K562 (cell line): ENCODE results near the gene METTL18. TPM values are rescaled to one million over a fixed set of nuclear protein-coding genes. Genes with fewer than 3 reads are reported as not detected.

Experiments
- ATAC-seq: fragments of 200-7000 bp; cut with Tn5 transposase; 3 replicates; pipeline ENCODE4 v1.9.1; 2020; ENCODE audit warnings: moderate library complexity
- BruUV-seq: library from RNA; stranded (reverse); fragments of 400-500 nt; replicated peaks from 2 replicates; lab custom pipeline; 2021; lab: Mats Ljungman, UMichigan
- CTCF ChIA-PET: fragments of 300-600 bp; formaldehyde crosslinking; extraction: SDS; loops from one replicate; lab custom pipeline; 2021; ENCODE audit warnings: low intra/inter-chr PET ratio; lab: Yijun Ruan, JAX
- POLR2A ChIA-PET: fragments of 300-600, 350-650 bp; sonication (Branson Sonifier 250); formaldehyde crosslinking; extraction: SDS; loops from one replicate; lab custom pipeline; 2021; ENCODE audit warnings: antibody characterized with exemption, inconsistent platforms; lab: Yijun Ruan, JAX
- DNase-seq, 4 experiments: peaks; one replicate each; pipeline versions ENCODE4 v3.0.0 to v3.0.0-alpha.2; 2011 to 2018; ENCODE audit warnings: low spot score in 3 of 4, mixed read lengths in 3 of 4; ENCODE audit errors: extremely low read depth in 1 of 4
- FAIRE-seq: peaks from 2 replicates; lab custom pipeline; 2011; peaks lifted over from hg19 to GRCh38; lab: Jason Lieb, UNC
- H2AFZ ChIP-seq: 2 replicates; pipeline ENCODE4 v1.6.0; 2011; ENCODE audit warnings: low read depth, low read length, control low read depth, inconsistent platforms
- H3K27ac ChIP-seq: fragments of 200-600 bp; 3 replicates; pipeline ENCODE4 v1.8.0; 2011; ENCODE audit warnings: low read depth, mild to moderate bottlenecking, control low read depth, inconsistent platforms, low read length, moderate library complexity, mixed read lengths; ENCODE audit errors: extremely low read depth
- H3K27me3 ChIP-seq, 2 experiments: fragments of 300-600 bp in 1 of 2; 2 replicates in 1 of 2; 3 replicates in 1 of 2; pipeline versions ENCODE4 v1.6.0 to v1.8.0; 2011; ENCODE audit warnings: inconsistent platforms in 2 of 2, low read length in 2 of 2, mild to moderate bottlenecking in 1 of 2, mixed read lengths in 1 of 2, moderate library complexity in 1 of 2; ENCODE audit not compliant: control insufficient read depth in 2 of 2, insufficient read depth in 2 of 2
- H3K36me3 ChIP-seq: fragments of 300-600 bp; 3 replicates; pipeline ENCODE4 v1.8.0; 2011; ENCODE audit warnings: mild to moderate bottlenecking, low read length, inconsistent platforms; ENCODE audit not compliant: control insufficient read depth, insufficient read depth
- H3K4me1 ChIP-seq, 2 experiments: fragments of 200-600 bp in 1 of 2; replicated peaks in 1 of 2; 2 replicates in 1 of 2; 3 replicates in 1 of 2; pipeline versions ENCODE4 v1.5.1 to v1.8.0; 2011; ENCODE audit warnings: inconsistent platforms in 2 of 2, low read length in 2 of 2, mild to moderate bottlenecking in 1 of 2, mixed read lengths in 1 of 2, moderate library complexity in 1 of 2; ENCODE audit not compliant: control insufficient read depth in 2 of 2, insufficient read depth in 2 of 2
- H3K4me2 ChIP-seq: 2 replicates; pipeline ENCODE4 v1.6.1; 2011; ENCODE audit warnings: low read length, control low read depth, inconsistent platforms, mixed read lengths; ENCODE audit not compliant: insufficient read depth
- H3K4me3 ChIP-seq: fragments of 200-600 bp; sonication (generic), shearing (Covaris generic); 2 replicates; pipeline ENCODE4 v1.5.1; 2016; ENCODE audit warnings: control low read depth, inconsistent platforms
- H3K79me2 ChIP-seq: fragments of 200-600 bp; 3 replicates; pipeline ENCODE4 v1.8.0; 2011; ENCODE audit warnings: low read length, inconsistent platforms; ENCODE audit not compliant: control insufficient read depth, insufficient read depth
- H3K9ac ChIP-seq, 2 experiments: 2 replicates each; pipeline versions ENCODE4 v1.6.0 to v1.6.1; 2011; ENCODE audit warnings: low read depth in 2 of 2, low read length in 2 of 2, control low read depth in 1 of 2, inconsistent platforms in 1 of 2, mild to moderate bottlenecking in 1 of 2, mixed read lengths in 1 of 2; ENCODE audit not compliant: insufficient read depth in 1 of 2
- H3K9me1 ChIP-seq: one replicate; pipeline ENCODE4 v1.6.0; 2011; ENCODE audit warnings: inconsistent platforms, mild to moderate bottlenecking, low read length, moderate library complexity; ENCODE audit not compliant: control insufficient read depth, insufficient read depth
- H3K9me3 ChIP-seq: replicated peaks from 2 replicates; pipeline ENCODE4 v1.5.1; 2011; ENCODE audit warnings: low read depth, low read length, inconsistent platforms; ENCODE audit not compliant: control insufficient read depth, insufficient read depth
- H4K20me1 ChIP-seq: replicated peaks from 2 replicates; pipeline ENCODE4 v1.6.1; 2011; ENCODE audit warnings: low read length, inconsistent platforms, mixed read lengths; ENCODE audit not compliant: control insufficient read depth, insufficient read depth
- ASH1L ChIP-seq: fragments of 450-650 bp; IDR thresholded peaks from 2 replicates; pipeline ENCODE4 v1.6.1; 2018; ENCODE audit warnings: borderline replicate concordance, mild to moderate bottlenecking, low read depth; ENCODE audit not compliant: partially characterized antibody
- BDP1 ChIP-seq: IDR thresholded peaks from 3 replicates; pipeline ENCODE4 v1.6.1; 2011; ENCODE audit not compliant: insufficient read length, insufficient read depth
- CEBPB ChIP-seq: fragments of 450-650 bp; IDR thresholded peaks from 2 replicates; pipeline ENCODE4 v1.6.1; 2016; ENCODE audit warnings: missing genetic modification characterization, missing compliant biosample characterization
- CEBPG ChIP-seq, 3 experiments: fragments of 200-800 bp in 1 of 3; sonication (Bioruptor generic) in 1 of 3; sonication (generic) in 1 of 3; formaldehyde crosslinking in 1 of 3; IDR thresholded peaks in 2 of 3; conservative IDR thresholded peaks in 1 of 3; 2 replicates each; pipeline versions ENCODE4 v1.6.1 to v1.8.0; 2016 to 2022; ENCODE audit warnings: missing compliant biosample characterization in 2 of 3, missing genetic modification characterization in 2 of 3, mild to moderate bottlenecking in 1 of 3, missing genetic modification reagents in 1 of 3
- E2F3 ChIP-seq: fragments of 250-450 bp; sonication (Bioruptor Pico); IDR thresholded peaks from 2 replicates; pipeline ENCODE4 v1.4.0; 2020; ENCODE audit warnings: mild to moderate bottlenecking
- EP400 ChIP-seq: fragments of 450-650 bp; IDR thresholded peaks from 2 replicates; pipeline ENCODE4 v1.6.1; 2017; ENCODE audit warnings: antibody characterized with exemption, mild to moderate bottlenecking, moderate library complexity
- FUS ChIP-seq: fragments of 200-400 bp; formaldehyde crosslinking; optimal IDR thresholded peaks from 2 replicates; pipeline ENCODE3; 2017; ENCODE audit warnings: low read depth, low read length
- MBD2 ChIP-seq: sonication (generic); IDR thresholded peaks from 2 replicates; pipeline ENCODE4 v1.6.1; 2016; ENCODE audit warnings: low read depth, borderline replicate concordance
- NCOA1 ChIP-seq: fragments of 450-650 bp; IDR thresholded peaks from 2 replicates; pipeline ENCODE4 v1.6.1; 2016; ENCODE audit warnings: low read depth
- SIN3B ChIP-seq: fragments of 450-650 bp; IDR thresholded peaks from 2 replicates; pipeline ENCODE4 v1.6.1; 2017; ENCODE audit warnings: low read depth, mild to moderate bottlenecking, moderate library complexity
- XRCC5 ChIP-seq: fragments of 200-400 bp; formaldehyde crosslinking; IDR thresholded peaks from 2 replicates; pipeline ENCODE4 v1.6.1; 2017; ENCODE audit warnings: low read depth, mild to moderate bottlenecking, low read length
- WGBS: fragments of 100-300 bp; shearing (Covaris generic); methylation state at CpG from one replicate; pipeline ENCODE4 v1.1.6; 2016; ENCODE audit warnings: low coverage, mixed read lengths; ENCODE audit not compliant: insufficient coverage; ENCODE audit errors: missing lambda C conversion rate; 5-methylcytosine and 5-hydroxymethylcytosine counted together
- in situ Hi-C: fragments of 300-500 bp; cut with MboI; formaldehyde crosslinking; loops from 4 replicates; pipeline ENCODE4 v1.15.0; 2018; ENCODE audit warnings: inconsistent platforms, mixed read lengths
- intact Hi-C: fragments of 100-400 bp; cut with micrococcal nuclease; formaldehyde crosslinking; loops from 2 replicates; pipeline ENCODE4 v1.14.2; 2022
- polyA plus RNA-seq, 8 experiments: library from polyadenylated mRNA; depleted of rRNA in 4 of 8; stranded (reverse) in 5 of 8; unstranded in 3 of 8; fragments of >200 nt; fragmentation: Nextera tagmentation in 2 of 8; fragmentation: Illumina TruSeq in 1 of 8; extraction: Ambion mirVana in 2 of 8; extraction: Trizol in 1 of 8; gene quantifications; 2 replicates each; pipeline versions ENCODE4 v1.2.1 to v1.2.3, GENCODE V29; 2011 to 2014; ENCODE audit warnings: inconsistent platforms in 1 of 8, missing spikeins in 1 of 8
- total RNA-seq, 7 experiments: library from RNA; depleted of rRNA in 6 of 7; stranded (reverse); fragments of >200 nt in 6 of 7; fragmentation: Illumina TruSeq in 2 of 7; extraction: Trizol in 2 of 7; gene quantifications; 2 replicates each; pipeline versions ENCODE4 v1.2.1 to v1.2.3, GENCODE V29; 2011 to 2021; ENCODE audit warnings: low replicate concordance in 1 of 7
- TF ChIP-seq, protein P1 (sequence below): fragments of 250-450 bp; sonication (Bioruptor Pico); IDR thresholded peaks from 2 replicates; pipeline ENCODE4 v1.5.0; 2021
- TF ChIP-seq, protein P2 (sequence below): fragments of 250-450 bp; sonication (Bioruptor Pico); IDR thresholded peaks from 2 replicates; pipeline ENCODE4 v1.8.0; 2022; ENCODE audit warnings: inconsistent platforms

The METTL18 gene
- total and polyA plus RNA-seq, 9 of the 15 experiments (the other 6 are each of a cell fraction or from before 2014, with no cell fraction given) = 9.5 to 40.2 (median 14.7) TPM

DNA sequence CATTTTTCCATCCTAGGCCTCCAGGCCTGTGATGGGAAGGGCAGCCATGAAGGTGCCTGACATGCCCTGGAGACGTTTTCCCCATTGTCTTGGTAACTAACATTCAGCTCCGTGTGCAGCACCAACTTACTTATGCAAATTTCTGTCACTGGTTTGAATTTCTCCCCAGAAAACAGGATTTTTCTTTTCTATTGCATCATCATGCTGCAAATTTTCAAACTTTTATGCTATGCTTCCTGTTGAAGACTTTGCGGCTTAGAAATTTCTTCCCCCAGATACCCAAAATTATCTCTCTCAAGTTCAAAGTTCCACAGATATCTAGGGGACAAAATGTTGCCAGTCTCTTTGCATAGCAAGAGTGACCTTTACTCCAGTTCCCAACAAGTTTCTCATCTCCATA is 35.7 kb downstream of the METTL18 start (continued):
- TF ChIP-seq MBD2 (no peak), ASH1L (no peak), NCOA1 (no peak), CEBPG (CRISPR knock-in tag; IDR thresholded peaks at IDR 0.05) (no peak), CEBPG (tag; conservative IDR thresholded peaks at IDR 0.05 in 1 of 2, IDR thresholded peaks at IDR 0.05 in 1 of 2) (peak; percentile 16 to 66; a peak in 1 of 4 replicates), E2F3 (CRISPR knock-in tag) (no peak), BDP1 (no peak), XRCC5 (no peak), CEBPB (tag) (0 out of 2 replicates have a peak, but pooled peaks have one; percentile 33)

DNA sequence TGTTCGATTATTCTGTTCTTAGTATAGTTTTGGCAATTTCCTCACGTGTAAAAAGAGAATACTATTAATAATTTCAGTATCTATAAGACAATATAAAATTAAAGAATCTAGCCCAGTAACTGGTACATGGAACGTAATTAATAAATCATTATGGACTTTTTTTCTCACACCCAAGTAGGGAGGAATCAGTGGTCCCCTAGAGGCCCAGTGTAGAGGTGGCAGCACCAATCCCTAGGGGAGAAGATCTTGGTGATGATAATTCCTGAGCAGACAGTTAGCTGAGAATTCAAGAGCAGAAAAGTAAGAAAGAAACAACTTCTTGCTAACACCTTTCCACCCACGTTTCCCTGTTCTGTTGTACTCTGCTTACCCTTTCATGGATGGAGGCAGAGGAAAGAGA is 41.2 kb downstream of the METTL18 start:
- Histone ChIP-seq H3K9me3 (no peaks in the 10 kb centered on the region), H3K36me3 (no peaks in the 10 kb centered on the region), H2AFZ (no peak overlapping the region), H3K27me3 (no peaks in the 10 kb centered on the region; a peak in 1 of 5 replicates), H3K4me1 (no peaks in the 10 kb centered on the region), H3K27ac (no peak overlapping the region), H4K20me1 (no peaks in the 10 kb centered on the region), H3K4me3 (no peak overlapping the region), H3K9me1 (no peaks in the 10 kb centered on the region), H3K4me2 (no peak overlapping the region), H3K9ac (no peak overlapping the region), H3K79me2 (no peaks in the 10 kb centered on the region)
- DNase-seq (no peak), FAIRE-seq (no peak), ATAC-seq (no peak)
- WGBS = 2% methylated on average over 4 of the region's 4 CpGs
- in situ Hi-C loops (no loop called here), intact Hi-C loops (no loop called here)
- BruUV-seq = no TSS peak
- CTCF ChIA-PET = no interaction called here
- TF ChIP-seq FUS (no peak), EP400 (no peak), SIN3B (no peak)
- TF ChIP-seq, protein P1, sequence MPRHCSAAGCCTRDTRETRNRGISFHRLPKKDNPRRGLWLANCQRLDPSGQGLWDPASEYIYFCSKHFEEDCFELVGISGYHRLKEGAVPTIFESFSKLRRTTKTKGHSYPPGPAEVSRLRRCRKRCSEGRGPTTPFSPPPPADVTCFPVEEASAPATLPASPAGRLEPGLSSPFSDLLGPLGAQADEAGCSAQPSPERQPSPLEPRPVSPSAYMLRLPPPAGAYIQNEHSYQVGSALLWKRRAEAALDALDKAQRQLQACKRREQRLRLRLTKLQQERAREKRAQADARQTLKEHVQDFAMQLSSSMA (CRISPR knock-in tag) = no peak
- TF ChIP-seq, protein P2, sequence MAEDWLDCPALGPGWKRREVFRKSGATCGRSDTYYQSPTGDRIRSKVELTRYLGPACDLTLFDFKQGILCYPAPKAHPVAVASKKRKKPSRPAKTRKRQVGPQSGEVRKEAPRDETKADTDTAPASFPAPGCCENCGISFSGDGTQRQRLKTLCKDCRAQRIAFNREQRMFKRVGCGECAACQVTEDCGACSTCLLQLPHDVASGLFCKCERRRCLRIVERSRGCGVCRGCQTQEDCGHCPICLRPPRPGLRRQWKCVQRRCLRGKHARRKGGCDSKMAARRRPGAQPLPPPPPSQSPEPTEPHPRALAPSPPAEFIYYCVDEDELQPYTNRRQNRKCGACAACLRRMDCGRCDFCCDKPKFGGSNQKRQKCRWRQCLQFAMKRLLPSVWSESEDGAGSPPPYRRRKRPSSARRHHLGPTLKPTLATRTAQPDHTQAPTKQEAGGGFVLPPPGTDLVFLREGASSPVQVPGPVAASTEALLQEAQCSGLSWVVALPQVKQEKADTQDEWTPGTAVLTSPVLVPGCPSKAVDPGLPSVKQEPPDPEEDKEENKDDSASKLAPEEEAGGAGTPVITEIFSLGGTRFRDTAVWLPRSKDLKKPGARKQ (CRISPR knock-in tag) = no peak
- POLR2A ChIA-PET = no interaction called here
